ENCODE results near the gene LAMB4. TPM values are rescaled to one million over a fixed set of nuclear protein-coding genes. Genes with fewer than 3 reads are reported as not detected.

The LAMB4 gene
- total RNA-seq, 1 donor from 2014 or later: 18.3 TPM

- Mint-ChIP-seq H3K9me3 (no peaks in the 10 kb centered on the region), H3K4me1 (peaks cover 16% of the 10 kb centered on the region), H3K4me3 (no peak overlapping the region), H3K36me3 (no peaks in the 10 kb centered on the region), H3K27me3 (ENCODE audit: low read depth) (no peaks in the 10 kb centered on the region), H3K27ac (no peak overlapping the region)
- DNase-seq (ENCODE audit: low spot score in 2 of 2, unreplicated experiment in 2 of 2): no peak
- TF ChIP-seq, protein P1, sequence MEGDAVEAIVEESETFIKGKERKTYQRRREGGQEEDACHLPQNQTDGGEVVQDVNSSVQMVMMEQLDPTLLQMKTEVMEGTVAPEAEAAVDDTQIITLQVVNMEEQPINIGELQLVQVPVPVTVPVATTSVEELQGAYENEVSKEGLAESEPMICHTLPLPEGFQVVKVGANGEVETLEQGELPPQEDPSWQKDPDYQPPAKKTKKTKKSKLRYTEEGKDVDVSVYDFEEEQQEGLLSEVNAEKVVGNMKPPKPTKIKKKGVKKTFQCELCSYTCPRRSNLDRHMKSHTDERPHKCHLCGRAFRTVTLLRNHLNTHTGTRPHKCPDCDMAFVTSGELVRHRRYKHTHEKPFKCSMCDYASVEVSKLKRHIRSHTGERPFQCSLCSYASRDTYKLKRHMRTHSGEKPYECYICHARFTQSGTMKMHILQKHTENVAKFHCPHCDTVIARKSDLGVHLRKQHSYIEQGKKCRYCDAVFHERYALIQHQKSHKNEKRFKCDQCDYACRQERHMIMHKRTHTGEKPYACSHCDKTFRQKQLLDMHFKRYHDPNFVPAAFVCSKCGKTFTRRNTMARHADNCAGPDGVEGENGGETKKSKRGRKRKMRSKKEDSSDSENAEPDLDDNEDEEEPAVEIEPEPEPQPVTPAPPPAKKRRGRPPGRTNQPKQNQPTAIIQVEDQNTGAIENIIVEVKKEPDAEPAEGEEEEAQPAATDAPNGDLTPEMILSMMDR (IDR thresholded peaks at IDR 0.05; ENCODE audit: unreplicated experiment): no peak
Observed at GRCh38 chr7:108147031-108147563, 16.9 kb upstream of the LAMB4 start.

DNA sequence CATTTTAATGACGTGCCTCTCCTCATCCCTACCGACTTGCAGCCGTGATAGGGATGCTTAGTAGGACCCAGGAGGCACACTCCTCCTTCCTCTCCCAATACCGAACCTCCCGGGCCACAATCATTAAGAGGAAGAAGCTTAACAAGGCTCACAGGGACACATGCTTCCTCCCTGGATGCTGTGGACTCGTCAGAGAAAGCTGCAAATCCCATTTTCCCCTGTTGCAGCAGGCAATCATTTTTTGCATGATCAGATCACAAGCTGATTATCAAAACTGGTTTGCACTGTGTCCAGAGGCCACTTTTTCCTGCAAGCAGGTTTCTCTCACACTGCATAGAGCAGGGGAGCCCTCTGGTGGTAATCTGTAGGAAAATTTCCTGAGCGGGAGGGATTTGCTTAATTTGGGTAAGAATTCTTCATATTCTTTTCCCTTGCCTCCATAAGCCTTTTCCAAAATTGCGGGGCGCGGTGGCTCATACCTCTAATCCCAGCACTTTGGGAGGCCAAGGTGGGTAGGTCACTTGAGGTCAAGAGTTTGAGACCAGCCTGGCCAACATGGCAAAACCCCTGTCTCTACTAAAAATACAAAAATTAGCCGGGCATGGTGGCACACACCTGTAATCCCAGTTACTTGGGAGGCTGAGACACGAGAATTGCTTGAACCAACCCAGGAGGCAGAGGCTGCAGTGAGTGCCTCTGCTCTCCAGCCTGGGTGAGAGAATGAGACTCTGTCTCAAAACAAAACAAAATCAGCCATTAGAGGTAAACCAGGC, 16.1 kb upstream of the LAMB4 start:
- TF ChIP-seq, protein P1 (IDR thresholded peaks at IDR 0.05; ENCODE audit: unreplicated experiment): peak; percentile 88
- Mint-ChIP-seq H3K9me3 (no peaks in the 10 kb centered on the region), H3K36me3 (no peaks in the 10 kb centered on the region), H3K4me1 (peaks cover 16% of the 10 kb centered on the region), H3K27ac (no peak overlapping the region), H3K27me3 (ENCODE audit: low read depth) (no peaks in the 10 kb centered on the region), H3K4me3 (no peak overlapping the region)
- DNase-seq (ENCODE audit: low spot score in 2 of 2, unreplicated experiment in 2 of 2): peak; percentile 56 to 80

DNA sequence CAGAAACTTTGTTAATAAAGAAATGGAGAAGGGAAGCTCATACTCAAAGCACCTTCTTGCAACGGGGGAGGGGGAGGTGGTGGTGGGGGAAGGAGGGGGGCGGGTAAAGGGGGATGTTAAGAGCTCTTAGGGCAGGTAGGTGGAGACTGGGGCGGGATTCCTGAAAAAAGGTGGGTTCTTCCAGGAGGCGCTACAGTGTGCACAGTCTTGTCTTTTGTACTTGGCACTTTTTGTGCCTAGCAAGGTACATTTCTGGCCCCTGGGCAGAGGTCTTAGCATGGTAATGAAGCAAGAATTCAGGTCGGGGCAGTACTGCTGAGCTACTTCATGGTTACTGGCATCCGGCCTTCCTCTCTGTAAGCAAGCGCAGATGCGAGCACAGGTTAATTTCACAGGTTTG, 15.2 kb upstream of the LAMB4 start:
- Mint-ChIP-seq H3K4me1 (peaks cover 14% of the 10 kb centered on the region), H3K27me3 (ENCODE audit: low read depth) (no peaks in the 10 kb centered on the region), H3K27ac (no peak overlapping the region), H3K9me3 (no peaks in the 10 kb centered on the region), H3K36me3 (no peaks in the 10 kb centered on the region), H3K4me3 (no peak overlapping the region)
- DNase-seq (ENCODE audit: low spot score in 2 of 2, unreplicated experiment in 2 of 2): no peak
- TF ChIP-seq, protein P1 (IDR thresholded peaks at IDR 0.05; ENCODE audit: unreplicated experiment): no peak

- Mint-ChIP-seq H3K9me3 (no peaks in the 10 kb centered on the region), H3K27me3 (ENCODE audit: low read depth) (no peaks in the 10 kb centered on the region), H3K4me1 (peaks cover 12% of the 10 kb centered on the region), H3K27ac (no peak overlapping the region), H3K4me3 (no peak overlapping the region), H3K36me3 (no peaks in the 10 kb centered on the region)
- DNase-seq (ENCODE audit: low spot score in 2 of 2, unreplicated experiment in 2 of 2): no peak
- TF ChIP-seq, protein P1 (IDR thresholded peaks at IDR 0.05; ENCODE audit: unreplicated experiment): no peak
Observed at GRCh38 chr7:108144931-108145330, 14.8 kb upstream of the LAMB4 start.

DNA sequence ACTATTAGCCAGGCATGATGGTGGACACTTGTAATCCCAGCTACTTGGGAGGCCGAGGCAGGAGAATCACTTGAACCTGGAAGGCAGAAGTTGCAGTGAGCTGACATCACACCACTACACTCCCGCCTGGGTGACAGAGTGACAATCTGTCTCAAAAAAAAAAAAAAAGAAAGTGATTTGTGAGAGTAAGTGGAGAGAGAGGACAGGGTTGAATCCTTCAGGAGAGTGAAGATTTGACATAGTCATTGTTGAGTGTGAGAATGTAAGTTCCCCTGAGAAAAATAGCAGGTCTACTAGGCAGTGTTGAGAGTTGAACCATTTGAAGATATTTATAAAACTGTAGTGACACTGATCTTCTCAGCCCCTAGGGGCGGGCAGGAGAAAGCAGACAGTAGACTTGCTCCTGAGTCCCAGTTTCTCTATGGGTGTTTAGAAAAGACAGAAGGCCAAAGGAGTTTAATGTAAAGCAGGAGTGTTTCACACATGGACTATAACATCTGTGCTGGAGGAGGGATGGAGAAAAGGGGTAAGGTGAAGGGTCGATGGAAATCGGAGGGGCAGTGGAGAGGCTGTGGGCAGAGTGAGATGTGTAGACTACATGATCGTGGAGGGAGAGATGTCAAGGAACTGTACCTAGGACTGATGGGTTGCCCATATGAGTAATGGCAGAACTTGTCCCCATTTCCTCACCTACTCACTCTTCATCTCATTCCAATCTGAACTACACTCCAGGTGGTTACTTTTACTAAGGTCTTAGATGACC, 13.7 kb upstream of the LAMB4 start:
- TF ChIP-seq, protein P1 (IDR thresholded peaks at IDR 0.05; ENCODE audit: unreplicated experiment): no peak
- no peak overlapping the region for H3K4me3 Mint-ChIP-seq
- DNase-seq (ENCODE audit: low spot score in 2 of 2, unreplicated experiment in 2 of 2): no peak
- no peak overlapping the region for H3K27ac Mint-ChIP-seq
- H3K4me1 Mint-ChIP-seq: peaks cover 11% of the 10 kb centered on the region
- H3K9me3 Mint-ChIP-seq: no peaks in the 10 kb centered on the region
- H3K36me3 Mint-ChIP-seq: no peaks in the 10 kb centered on the region
- no peaks in the 10 kb centered on the region for H3K27me3 Mint-ChIP-seq (ENCODE audit: low read depth)
